ENCODE results near the gene ITGAX. TPM values are rescaled to one million over a fixed set of nuclear protein-coding genes. Genes with fewer than 3 reads are reported as not detected.

The ITGAX gene
- total RNA-seq, 1 experiment from 2014 or later: 1.6 TPM

GRCh38 chr16:31329671-31330552 lies 25.1 kb upstream of the ITGAX start:
- H3K4me3 Mint-ChIP-seq (ENCODE audit: low read depth, unreplicated experiment): no peak overlapping the region
- no peaks in the 10 kb centered on the region for H3K36me3 Mint-ChIP-seq (ENCODE audit: insufficient read depth, unreplicated experiment)
- no peak for TF ChIP-seq CTCF (IDR thresholded peaks at IDR 0.05; ENCODE audit: unreplicated experiment)
- no TSS peak for BruUV-seq (replicated peaks)
- H3K4me1 Mint-ChIP-seq (ENCODE audit: low read depth, unreplicated experiment): peaks cover 4% of the 10 kb centered on the region
- no peaks in the 10 kb centered on the region for H3K27me3 Mint-ChIP-seq (ENCODE audit: unreplicated experiment)
- peaks cover 4% of the 10 kb centered on the region for H3K9me3 Mint-ChIP-seq (ENCODE audit: low read depth, unreplicated experiment)
- no peak for DNase-seq
- intact Hi-C loops (cut with micrococcal nuclease; ENCODE audit: unreplicated experiment): loop anchor here (5.0 kb wide), 2 partner anchors 128 to 343 kb away; partner anchors contain the start of genes HSD3B7 and PYCARD
- CTCF ChIA-PET: no interaction called here
- H3K27ac Mint-ChIP-seq (ENCODE audit: unreplicated experiment): no peak overlapping the region

GRCh38 chr16:31330553-31330890 lies 24.5 kb upstream of the ITGAX start:
- DNase-seq: no peak
- no TSS peak for BruUV-seq (replicated peaks)

GRCh38 chr16:31331141-31331764 lies 23.7 kb upstream of the ITGAX start:
- no peaks in the 10 kb centered on the region for H3K36me3 Mint-ChIP-seq (ENCODE audit: insufficient read depth, unreplicated experiment)
- H3K27ac Mint-ChIP-seq (ENCODE audit: unreplicated experiment): no peak overlapping the region
- DNase-seq: no peak
- no peak overlapping the region for H3K4me3 Mint-ChIP-seq (ENCODE audit: low read depth, unreplicated experiment)
- intact Hi-C loops (cut with micrococcal nuclease; ENCODE audit: unreplicated experiment): loop anchor here (5.0 kb wide), 2 partner anchors 129 to 344 kb away; partner anchors contain the start of genes HSD3B7 and PYCARD
- TF ChIP-seq CTCF (IDR thresholded peaks at IDR 0.05; ENCODE audit: unreplicated experiment): no peak
- peaks cover 4% of the 10 kb centered on the region for H3K9me3 Mint-ChIP-seq (ENCODE audit: low read depth, unreplicated experiment)
- peaks cover 12% of the 10 kb centered on the region for H3K4me1 Mint-ChIP-seq (ENCODE audit: low read depth, unreplicated experiment)
- CTCF ChIA-PET: no interaction called here
- no TSS peak for BruUV-seq (replicated peaks)
- H3K27me3 Mint-ChIP-seq (ENCODE audit: unreplicated experiment): peaks cover 9% of the 10 kb centered on the region

More at GRCh38 chr16:31330553-31330890, 24.5 kb upstream of the ITGAX start:
- peaks cover 4% of the 10 kb centered on the region for H3K9me3 Mint-ChIP-seq (ENCODE audit: low read depth, unreplicated experiment)
- intact Hi-C loops (cut with micrococcal nuclease; ENCODE audit: unreplicated experiment): loop anchor here (5.0 kb wide), 2 partner anchors 128 to 343 kb away; partner anchors contain the start of genes HSD3B7 and PYCARD
- H3K4me1 Mint-ChIP-seq (ENCODE audit: low read depth, unreplicated experiment): peaks cover 10% of the 10 kb centered on the region
- peaks cover 2% of the 10 kb centered on the region for H3K27me3 Mint-ChIP-seq (ENCODE audit: unreplicated experiment)
- CTCF ChIA-PET: no interaction called here
- H3K4me3 Mint-ChIP-seq (ENCODE audit: low read depth, unreplicated experiment): no peak overlapping the region
- TF ChIP-seq CTCF (IDR thresholded peaks at IDR 0.05; ENCODE audit: unreplicated experiment): no peak
- H3K27ac Mint-ChIP-seq (ENCODE audit: unreplicated experiment): no peak overlapping the region
- no peaks in the 10 kb centered on the region for H3K36me3 Mint-ChIP-seq (ENCODE audit: insufficient read depth, unreplicated experiment)

GRCh38 chr16:31331807-31332301 lies 23.1 kb upstream of the ITGAX start:
- BruUV-seq (replicated peaks): no TSS peak
- H3K9me3 Mint-ChIP-seq (ENCODE audit: low read depth, unreplicated experiment): peaks cover 4% of the 10 kb centered on the region
- no peak for TF ChIP-seq CTCF (IDR thresholded peaks at IDR 0.05; ENCODE audit: unreplicated experiment)
- H3K27me3 Mint-ChIP-seq (ENCODE audit: unreplicated experiment): peaks cover 15% of the 10 kb centered on the region
- no peak for DNase-seq
- no peaks in the 10 kb centered on the region for H3K36me3 Mint-ChIP-seq (ENCODE audit: insufficient read depth, unreplicated experiment)
- intact Hi-C loops (cut with micrococcal nuclease; ENCODE audit: unreplicated experiment): loop anchor here (5.0 kb wide), 2 partner anchors 130 to 345 kb away; partner anchors contain the start of genes HSD3B7 and PYCARD
- H3K4me3 Mint-ChIP-seq (ENCODE audit: low read depth, unreplicated experiment): no peak overlapping the region
- no peak overlapping the region for H3K27ac Mint-ChIP-seq (ENCODE audit: unreplicated experiment)
- H3K4me1 Mint-ChIP-seq (ENCODE audit: low read depth, unreplicated experiment): peaks cover 12% of the 10 kb centered on the region
- CTCF ChIA-PET: no interaction called here

All from Calu3 (cell line).